Measurements from ENCODE around the gene CRHR2. TPM values are rescaled to one million over a fixed set of nuclear protein-coding genes. Genes with fewer than 3 reads are reported as not detected.

Gene CRHR2
- total and polyA plus RNA-seq, 12 donors, result under 0.01 to 0.03 TPM; not detected in 10

GRCh38 chr7:30692882-30693281 is 10.6 kb upstream of the CRHR2 start:
- intact Hi-C loops (cut with DNase I), result no loop called here

GRCh38 chr7:30692438-30692837 is 10.2 kb upstream of the CRHR2 start:
- intact Hi-C loops (cut with DNase I), result no loop called here
- WGBS, 4 donors, result 78 to 90% (median 83%) methylated on average over 10 of the region's 10 CpGs
- Histone ChIP-seq H3K4me3 (no peak overlapping the region), H3K36me3 (replicated peaks in 1 of 2) (no peaks in the 10 kb centered on the region), H3K9me3 (replicated peaks in 1 of 3) (no peaks in the 10 kb centered on the region), H3K27me3 (no peaks in the 10 kb centered on the region), H3K4me1 (replicated peaks in 1 of 2) (no peaks in the 10 kb centered on the region), H3K27ac (no peak overlapping the region)
- TF ChIP-seq CTCF (IDR thresholded peaks at IDR 0.05), result no peak
- TF ChIP-seq POLR2A (IDR thresholded peaks at IDR 0.05), result no peak
- no peak for DNase-seq

More at GRCh38 chr7:30692882-30693281, 10.6 kb upstream of the CRHR2 start:
- Histone ChIP-seq H3K27ac (no peak overlapping the region), H3K4me3 (no peak overlapping the region), H3K36me3 (replicated peaks in 1 of 2) (no peaks in the 10 kb centered on the region), H3K9me3 (replicated peaks in 1 of 3) (no peaks in the 10 kb centered on the region), H3K4me1 (replicated peaks in 1 of 2) (no peaks in the 10 kb centered on the region), H3K27me3 (no peaks in the 10 kb centered on the region)
- no peak for DNase-seq
- WGBS, 4 donors, result 57 to 86% (median 73%) methylated on average over 3 to 4 of the region's 4 CpGs
- TF ChIP-seq CTCF (IDR thresholded peaks at IDR 0.05), result no peak
- no peak for TF ChIP-seq POLR2A (IDR thresholded peaks at IDR 0.05)

GRCh38 chr7:30690011-30690410 is 7.8 kb upstream of the CRHR2 start:
- Histone ChIP-seq H3K27ac (no peak overlapping the region), H3K4me1 (replicated peaks in 1 of 2) (no peaks in the 10 kb centered on the region), H3K27me3 (no peaks in the 10 kb centered on the region), H3K4me3 (no peak overlapping the region), H3K36me3 (replicated peaks in 1 of 2) (no peaks in the 10 kb centered on the region), H3K9me3 (replicated peaks in 1 of 3) (no peaks in the 10 kb centered on the region)
- no peak for DNase-seq
- TF ChIP-seq POLR2A (IDR thresholded peaks at IDR 0.05) (no peak), CTCF (IDR thresholded peaks at IDR 0.05) (no peak)
- WGBS, 4 donors, result 81 to 91% (median 87%) methylated on average over 7 of the region's 7 CpGs
- intact Hi-C loops (cut with DNase I), result no loop called here

GRCh38 chr7:30688718-30689221 is 6.5 kb upstream of the CRHR2 start:
- H3K36me3 ChIP-seq (replicated peaks in 1 of 2), result no peaks in the 10 kb centered on the region
- no peaks in the 10 kb centered on the region for H3K9me3 ChIP-seq (replicated peaks in 1 of 3)
- no peak overlapping the region for H3K4me3 ChIP-seq
- no peak for DNase-seq
- intact Hi-C loops (cut with DNase I), result no loop called here
- no peak overlapping the region for H3K27ac ChIP-seq
- no peaks in the 10 kb centered on the region for H3K27me3 ChIP-seq
- TF ChIP-seq CTCF (IDR thresholded peaks at IDR 0.05) (no peak), POLR2A (IDR thresholded peaks at IDR 0.05) (no peak)
- 42 to 76% (median 69%) methylated on average over 2 to 5 of the region's 5 CpGs for WGBS, 4 donors
- H3K4me1 ChIP-seq (replicated peaks in 1 of 2), result no peaks in the 10 kb centered on the region
